Fibroblast of the aortic adventitia (primary cell): ENCODE data around the gene SUN1. TPM values are rescaled to one million over a fixed set of nuclear protein-coding genes. Genes with fewer than 3 reads are reported as not detected.
A peak's percentile ranks its signal among the peaks of the same experiment; 100 is the strongest.

Experiments used
- DNase-seq: peaks from one replicate; pipeline ENCODE4 v3.0.0-alpha.2; 2010; ENCODE audit warnings: low read depth
- H3K4me3 ChIP-seq: 2 replicates; pipeline ENCODE4 v1.5.1; 2011; ENCODE audit warnings: low read depth, mild to moderate bottlenecking, control low read depth, low read length, moderate library complexity
- total RNA-seq: library from RNA; depleted of rRNA; stranded (reverse); fragments of >200 nt; gene quantifications from 2 replicates; pipeline ENCODE4 v1.2.3, GENCODE V29; 2012; ENCODE audit warnings: low replicate concordance
- TF ChIP-seq, protein P1 (sequence below): IDR thresholded peaks from 2 replicates; pipeline ENCODE4 v1.5.1; 2011; ENCODE audit warnings: mild to moderate bottlenecking, low read length, control low read depth, inconsistent platforms; ENCODE audit not compliant: insufficient read depth

SUN1 gene
- total RNA-seq, 1 donor, result 211 TPM

DNA sequence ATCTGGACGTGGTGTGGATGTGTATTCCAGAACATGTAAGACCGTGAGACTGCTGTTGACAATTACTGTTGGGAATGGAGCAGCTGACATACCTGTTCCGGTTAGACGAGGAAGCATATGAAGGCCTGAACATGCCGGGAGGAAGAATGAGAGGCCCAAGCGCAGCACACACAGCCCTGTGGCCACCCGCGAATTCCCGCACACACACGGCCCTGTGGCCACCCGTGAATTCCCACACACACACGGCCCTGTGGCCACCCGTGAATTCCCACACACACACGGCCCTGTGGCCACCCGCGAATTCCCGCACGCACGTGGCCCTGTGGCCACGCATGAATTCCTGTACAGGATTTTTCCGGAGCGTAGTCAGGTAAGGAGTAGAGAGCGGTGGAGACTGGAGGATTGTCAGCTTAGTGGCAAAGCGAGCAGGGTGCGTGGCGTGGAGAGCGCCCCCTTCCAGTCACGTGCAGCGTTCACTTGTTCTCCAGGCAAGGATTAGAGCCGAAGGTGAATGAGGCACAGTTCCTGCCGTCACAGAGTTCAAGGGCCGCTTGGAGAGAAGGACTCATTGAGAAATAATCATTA lies 9.5 kb upstream of the SUN1 start:
- no peak overlapping the region for H3K4me3 ChIP-seq
- DNase-seq, result no peak
- TF ChIP-seq, protein P1, sequence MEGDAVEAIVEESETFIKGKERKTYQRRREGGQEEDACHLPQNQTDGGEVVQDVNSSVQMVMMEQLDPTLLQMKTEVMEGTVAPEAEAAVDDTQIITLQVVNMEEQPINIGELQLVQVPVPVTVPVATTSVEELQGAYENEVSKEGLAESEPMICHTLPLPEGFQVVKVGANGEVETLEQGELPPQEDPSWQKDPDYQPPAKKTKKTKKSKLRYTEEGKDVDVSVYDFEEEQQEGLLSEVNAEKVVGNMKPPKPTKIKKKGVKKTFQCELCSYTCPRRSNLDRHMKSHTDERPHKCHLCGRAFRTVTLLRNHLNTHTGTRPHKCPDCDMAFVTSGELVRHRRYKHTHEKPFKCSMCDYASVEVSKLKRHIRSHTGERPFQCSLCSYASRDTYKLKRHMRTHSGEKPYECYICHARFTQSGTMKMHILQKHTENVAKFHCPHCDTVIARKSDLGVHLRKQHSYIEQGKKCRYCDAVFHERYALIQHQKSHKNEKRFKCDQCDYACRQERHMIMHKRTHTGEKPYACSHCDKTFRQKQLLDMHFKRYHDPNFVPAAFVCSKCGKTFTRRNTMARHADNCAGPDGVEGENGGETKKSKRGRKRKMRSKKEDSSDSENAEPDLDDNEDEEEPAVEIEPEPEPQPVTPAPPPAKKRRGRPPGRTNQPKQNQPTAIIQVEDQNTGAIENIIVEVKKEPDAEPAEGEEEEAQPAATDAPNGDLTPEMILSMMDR, result no peak

DNA sequence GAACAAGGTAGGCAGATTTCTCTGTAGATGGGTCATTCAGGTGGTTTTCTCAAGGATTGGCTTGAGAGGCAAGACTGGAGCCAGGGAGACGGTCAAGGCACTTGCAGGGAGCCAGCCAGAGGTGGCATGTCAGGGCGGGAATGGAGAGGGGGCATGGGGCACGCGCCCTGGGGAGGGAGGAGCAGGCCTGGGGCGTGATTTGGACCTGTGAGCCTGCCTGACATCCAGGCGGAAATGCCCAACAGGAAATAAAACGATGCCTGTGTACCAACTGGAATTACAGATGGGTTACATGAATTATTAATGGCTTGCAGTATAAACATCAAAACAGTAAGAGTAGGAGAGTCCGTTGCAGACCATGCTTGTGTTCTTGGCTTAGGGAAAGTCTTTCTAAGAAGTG lies 8.6 kb upstream of the SUN1 start:
- DNase-seq, result no peak
- H3K4me3 ChIP-seq, result no peak overlapping the region
- TF ChIP-seq, protein P1, result no peak

DNA sequence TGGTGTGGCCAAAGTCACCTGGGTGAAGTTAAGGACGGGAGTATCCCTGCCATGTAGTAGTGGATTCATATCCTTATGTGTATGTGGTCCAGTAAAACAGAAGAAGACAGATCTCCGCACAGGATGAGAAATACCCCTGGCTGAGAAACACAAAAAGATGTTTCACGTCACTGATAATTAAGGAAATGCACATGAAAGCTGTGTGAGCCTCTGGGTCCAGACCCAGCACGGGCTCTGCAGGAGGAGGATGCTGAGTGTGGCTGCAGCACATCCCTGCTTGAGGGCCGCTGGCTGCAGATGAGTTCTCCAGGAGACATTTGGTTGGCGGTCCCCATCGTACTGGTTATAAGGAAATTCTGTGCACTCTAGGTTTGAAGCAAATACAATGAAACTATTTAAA lies 8.2 kb upstream of the SUN1 start:
- DNase-seq, result no peak
- TF ChIP-seq, protein P1, result no peak
- H3K4me3 ChIP-seq, result no peak overlapping the region

DNA sequence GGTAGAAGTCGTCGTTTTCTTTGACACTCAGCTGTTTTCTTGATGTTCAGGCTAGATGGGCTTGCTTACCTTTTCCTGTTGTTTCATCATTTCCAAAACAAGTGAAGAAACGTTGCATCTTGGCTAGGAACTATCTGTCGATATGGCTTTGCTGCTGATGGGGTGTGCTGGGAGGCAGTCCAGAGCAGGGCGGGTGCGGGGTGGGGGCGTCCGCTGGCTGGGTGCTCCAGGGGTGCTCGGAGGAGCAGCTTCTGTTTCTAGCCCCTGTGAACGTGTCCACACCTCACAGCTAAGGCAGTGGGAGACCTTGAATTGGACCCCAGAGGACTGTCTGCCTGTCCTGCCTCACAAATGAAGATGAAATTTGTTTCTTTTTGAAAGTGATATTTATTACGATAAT lies 7.6 kb upstream of the SUN1 start:
- TF ChIP-seq, protein P1, result no peak
- H3K4me3 ChIP-seq, result peak overlapping the region; percentile 33
- DNase-seq, result no peak

DNA sequence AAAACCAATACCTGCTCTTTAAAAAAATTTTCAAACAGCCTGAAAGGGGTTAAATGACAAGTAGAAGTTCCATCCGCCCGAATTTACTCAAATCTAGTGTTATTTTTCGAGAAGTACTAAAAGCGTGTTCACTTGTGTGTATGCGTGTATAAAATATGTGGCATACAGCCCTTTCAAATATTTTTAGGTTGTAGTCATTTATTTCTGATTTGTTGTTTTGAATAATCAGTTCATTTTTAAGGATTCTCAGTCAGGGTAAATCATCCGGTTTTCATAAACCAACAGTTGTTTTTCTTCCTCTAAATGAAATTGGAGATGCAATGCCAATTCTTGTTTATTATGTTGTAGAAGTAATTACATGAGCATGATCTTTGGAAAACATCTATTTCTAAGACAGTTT lies 6.9 kb upstream of the SUN1 start:
- TF ChIP-seq, protein P1, result no peak
- no peak overlapping the region for H3K4me3 ChIP-seq
- DNase-seq, result peak; percentile 72

DNA sequence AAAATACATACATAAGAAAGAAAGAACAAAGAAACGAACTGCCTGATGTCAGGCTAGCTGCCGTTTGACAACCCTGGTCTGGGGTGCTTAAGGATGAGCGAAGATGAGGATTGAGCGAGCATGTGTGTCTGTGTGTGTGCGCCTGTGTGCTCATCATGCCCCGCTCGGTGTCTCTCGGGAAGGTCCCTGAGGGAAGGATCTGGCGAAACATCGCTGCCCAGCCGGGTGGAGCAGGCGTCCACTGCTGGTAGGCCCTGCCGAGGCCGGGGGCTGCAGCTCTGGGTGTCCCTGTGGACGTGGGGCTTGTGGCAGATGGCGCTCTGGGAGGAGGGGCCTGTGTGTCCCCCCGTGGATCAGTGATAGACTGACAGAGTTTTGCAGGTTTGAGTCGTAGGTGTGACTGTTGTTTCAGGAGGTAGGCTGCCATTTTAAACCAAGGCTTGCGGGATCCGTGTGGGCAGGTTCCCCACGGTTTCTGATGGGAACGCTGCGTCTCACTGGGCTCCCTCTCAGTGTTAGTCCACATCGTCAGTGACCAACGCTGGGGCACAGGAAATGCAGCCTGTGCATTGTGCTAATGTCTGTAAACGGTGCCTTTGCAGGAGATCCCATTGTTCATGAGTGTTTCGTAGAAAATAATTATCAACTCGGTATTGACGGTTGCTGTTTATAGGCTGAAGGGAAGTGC lies 5.9 kb upstream of the SUN1 start:
- DNase-seq, result no peak
- H3K4me3 ChIP-seq, result no peak overlapping the region
- TF ChIP-seq, protein P1, result no peak
